Measurements from ENCODE around the gene FTL. TPM values are rescaled to one million over a fixed set of nuclear protein-coding genes. Genes with fewer than 3 reads are reported as not detected.

The FTL gene
- total RNA-seq, 1 experiment from 2014 or later, result 1,983 TPM

- Histone ChIP-seq H3K9me3 (ENCODE audit: low read depth, low read length, poor library complexity, severe bottlenecking) (no peaks in the 10 kb centered on the region), H3K36me3 (ENCODE audit: insufficient read depth, low read length, poor library complexity, severe bottlenecking) (peaks cover 25% of the 10 kb centered on the region), H3K27me3 (replicated peaks; ENCODE audit: insufficient read depth, low read depth, low read length, poor library complexity) (no peaks in the 10 kb centered on the region), H3K27ac (ENCODE audit: low read depth, low read length, poor library complexity, severe bottlenecking) (peak overlapping the region; percentile 43), H3K4me3 (ENCODE audit: low read depth, low read length, poor library complexity, severe bottlenecking) (no peak overlapping the region), H3K4me1 (ENCODE audit: insufficient read depth, low read length, poor library complexity, severe bottlenecking) (peaks cover 45% of the 10 kb centered on the region)
- no peak for TF ChIP-seq EZH2 (IDR thresholded peaks at IDR 0.05; ENCODE audit: borderline replicate concordance, low read depth, low read length, poor library complexity, severe bottlenecking)
- TF ChIP-seq CTCF (conservative IDR thresholded peaks at IDR 0.05; ENCODE audit: low read depth, low read length), result no peak
- TSS peak; percentile 32 for BruUV-seq (replicated peaks)
- ChIA-PET POLR2A (ENCODE audit: low non-redundant PET) (no interaction called here), CTCF (no interaction called here)
- DNase-seq (ENCODE audit: low spot score), result no peak
- intact Hi-C loops (cut with micrococcal nuclease; ENCODE audit: unreplicated experiment), result loop anchor here (10.0 kb wide), 2 partner anchors 93 to 323 kb away; partner anchors contain the start of genes CA11 and PPP1R15A
Measured at GRCh38 chr19:48968179-48968661, 3.1 kb downstream of the FTL start.

- intact Hi-C loops (cut with micrococcal nuclease; ENCODE audit: unreplicated experiment), result loop anchor here (10.0 kb wide), 2 partner anchors 94 to 324 kb away; partner anchors contain the start of genes CA11 and PPP1R15A
- peaks cover 27% of the 10 kb centered on the region for H3K36me3 ChIP-seq (ENCODE audit: insufficient read depth, low read length, poor library complexity, severe bottlenecking)
- no TSS peak for BruUV-seq (replicated peaks)
Measured at GRCh38 chr19:48968813-48969218, 3.7 kb downstream of the FTL start.

GRCh38 chr19:48969276-48970138, 4.4 kb downstream of the FTL start:
- Histone ChIP-seq H3K27ac (ENCODE audit: low read depth, low read length, poor library complexity, severe bottlenecking) (no peak overlapping the region), H3K27me3 (replicated peaks; ENCODE audit: insufficient read depth, low read depth, low read length, poor library complexity) (no peaks in the 10 kb centered on the region), H3K9me3 (ENCODE audit: low read depth, low read length, poor library complexity, severe bottlenecking) (no peaks in the 10 kb centered on the region), H3K4me3 (ENCODE audit: low read depth, low read length, poor library complexity, severe bottlenecking) (no peak overlapping the region), H3K4me1 (ENCODE audit: insufficient read depth, low read length, poor library complexity, severe bottlenecking) (peaks cover 32% of the 10 kb centered on the region), H3K36me3 (ENCODE audit: insufficient read depth, low read length, poor library complexity, severe bottlenecking) (peaks cover 34% of the 10 kb centered on the region)
- ChIA-PET CTCF (interaction anchor here (1.1 to 1.7 kb wide), 4 partner anchors 24 to 324 kb away, joined by 7 to 22 read pairs (median 10); partner anchors contain the start of genes CA11, GYS1, NUCB1 and RUVBL2), POLR2A (ENCODE audit: low non-redundant PET) (interaction anchor here (0.6 kb wide), 1 partner anchor 456 kb away, joined by 3 read pairs; no protein-coding TSS in a partner anchor)
- DNase-seq (ENCODE audit: low spot score), result peak; percentile 94
- no TSS peak for BruUV-seq (replicated peaks)
- no peak for TF ChIP-seq EZH2 (IDR thresholded peaks at IDR 0.05; ENCODE audit: borderline replicate concordance, low read depth, low read length, poor library complexity, severe bottlenecking)
- no peak for TF ChIP-seq CTCF (conservative IDR thresholded peaks at IDR 0.05; ENCODE audit: low read depth, low read length)
- intact Hi-C loops (cut with micrococcal nuclease; ENCODE audit: unreplicated experiment), result loop anchor here (2.0 to 10.0 kb wide), 3 partner anchors 95 to 325 kb away; partner anchors contain the start of genes CA11 and PPP1R15A

More at GRCh38 chr19:48968813-48969218, 3.7 kb downstream of the FTL start:
- Histone ChIP-seq H3K4me1 (ENCODE audit: insufficient read depth, low read length, poor library complexity, severe bottlenecking) (peaks cover 39% of the 10 kb centered on the region), H3K4me3 (ENCODE audit: low read depth, low read length, poor library complexity, severe bottlenecking) (no peak overlapping the region), H3K9me3 (ENCODE audit: low read depth, low read length, poor library complexity, severe bottlenecking) (no peaks in the 10 kb centered on the region), H3K27me3 (replicated peaks; ENCODE audit: insufficient read depth, low read depth, low read length, poor library complexity) (no peaks in the 10 kb centered on the region), H3K27ac (ENCODE audit: low read depth, low read length, poor library complexity, severe bottlenecking) (no peak overlapping the region)
- no peak for DNase-seq (ENCODE audit: low spot score)
- ChIA-PET CTCF (no interaction called here), POLR2A (ENCODE audit: low non-redundant PET) (no interaction called here)
- TF ChIP-seq CTCF (conservative IDR thresholded peaks at IDR 0.05; ENCODE audit: low read depth, low read length) (no peak), EZH2 (IDR thresholded peaks at IDR 0.05; ENCODE audit: borderline replicate concordance, low read depth, low read length, poor library complexity, severe bottlenecking) (no peak)
